GM12878 (cell line): Measurements from ENCODE around the gene RPS6KC1. TPM values are rescaled to one million over a fixed set of nuclear protein-coding genes. Genes with fewer than 3 reads are reported as not detected.

Experiments used
- ATAC-seq: fragments of 200-7000 bp; cut with Tn5 transposase; 3 replicates; pipeline ENCODE4 v1.9.1; 2020; ENCODE audit warnings: mild to moderate bottlenecking, moderate library complexity
- BruUV-seq: library from RNA; stranded (reverse); fragments of 400-500 nt; replicated peaks from 2 replicates; lab custom pipeline; 2021; lab: Mats Ljungman, UMichigan
- CTCF ChIA-PET: fragments of 300-600 bp; sonication (Branson Sonifier 250); formaldehyde crosslinking; extraction: SDS; loops from one replicate; lab custom pipeline; 2021; ENCODE audit warnings: inconsistent platforms; lab: Yijun Ruan, JAX
- POLR2A ChIA-PET: fragments of 350-600 bp; formaldehyde crosslinking; extraction: SDS; loops from one replicate; lab custom pipeline; 2021; ENCODE audit warnings: inconsistent platforms; lab: Charles Lee
- RAD21 ChIA-PET: fragments of 300-600 bp; sonication (Branson Sonifier 250); formaldehyde crosslinking; loops from one replicate; lab custom pipeline; 2023; ENCODE audit warnings: antibody characterized with exemption; ENCODE audit not compliant: unreplicated experiment; lab: Charles Lee
- SMC1A ChIA-PET: fragments of 300-600 bp; sonication (Branson Sonifier 250); formaldehyde crosslinking; loops from one replicate; lab custom pipeline; 2023; ENCODE audit not compliant: unreplicated experiment, uncharacterized antibody; lab: Charles Lee
- DNase-seq: peaks from one replicate; pipeline ENCODE4 v3.0.0-alpha.2; 2011; ENCODE audit warnings: low read depth, low spot score
- FAIRE-seq: peaks from 3 replicates; lab custom pipeline; 2011; peaks lifted over from hg19 to GRCh38; lab: Jason Lieb, UNC
- H2AFZ ChIP-seq: 2 replicates; pipeline ENCODE4 v1.6.0; 2011; ENCODE audit warnings: low read depth, low read length, control low read depth; ENCODE audit not compliant: control insufficient read depth
- H3K27ac ChIP-seq: 2 replicates; pipeline ENCODE4 v1.5.1; 2011; ENCODE audit warnings: control low read depth; ENCODE audit not compliant: control insufficient read depth, insufficient read depth
- H3K27me3 ChIP-seq, 2 experiments: replicated peaks in 1 of 2; 2 replicates each; pipeline versions ENCODE4 v1.6.0 to v1.6.1; 2011; ENCODE audit warnings: low read length in 1 of 2; ENCODE audit not compliant: control insufficient read depth in 2 of 2, insufficient read depth in 2 of 2
- H3K36me3 ChIP-seq, 2 experiments: 2 replicates each; pipeline ENCODE4 v1.5.1; 2011; ENCODE audit warnings: low read length in 1 of 2; ENCODE audit not compliant: control insufficient read depth in 2 of 2, insufficient read depth in 2 of 2
- H3K4me1 ChIP-seq: 2 replicates; pipeline ENCODE4 v1.6.1; 2011; ENCODE audit warnings: mild to moderate bottlenecking, low read length, moderate library complexity, mixed read lengths; ENCODE audit not compliant: control insufficient read depth, insufficient read depth
- H3K4me2 ChIP-seq: 2 replicates; pipeline ENCODE4 v1.6.0; 2011; ENCODE audit warnings: control low read depth; ENCODE audit not compliant: control insufficient read depth, insufficient read depth
- H3K4me3 ChIP-seq: fragments of 200-600 bp; sonication (generic); 2 replicates; pipeline ENCODE4 v1.5.1; 2016
- H3K79me2 ChIP-seq: 2 replicates; pipeline ENCODE4 v1.6.0; 2011; ENCODE audit warnings: low read length; ENCODE audit not compliant: control insufficient read depth, insufficient read depth
- H3K9ac ChIP-seq: 2 replicates; pipeline ENCODE4 v1.8.0; 2011; ENCODE audit warnings: low read length, control low read depth, mixed read lengths; ENCODE audit not compliant: control insufficient read depth, insufficient read depth
- H3K9me3 ChIP-seq: replicated peaks from 3 replicates; pipeline ENCODE4 v1.5.1; 2011; ENCODE audit warnings: mild to moderate bottlenecking, low read length; ENCODE audit not compliant: control insufficient read depth, insufficient read depth
- H4K20me1 ChIP-seq: 2 replicates; pipeline ENCODE4 v1.6.0; 2011; ENCODE audit not compliant: control insufficient read depth, insufficient read depth
- BCL11A ChIP-seq: IDR thresholded peaks from 2 replicates; pipeline ENCODE4 v1.6.1; 2011; ENCODE audit warnings: low read depth, low read length
- CHD2 ChIP-seq: IDR thresholded peaks from 2 replicates; pipeline ENCODE4 v1.6.1; 2011; ENCODE audit warnings: low read depth, low read length, improper control_type of control experiment, borderline replicate concordance
- CREM ChIP-seq: IDR thresholded peaks from 2 replicates; pipeline ENCODE4 v1.6.1; 2014; ENCODE audit warnings: antibody characterized with exemption, low read depth
- GATAD2B ChIP-seq: fragments of 450-650 bp; conservative IDR thresholded peaks from 2 replicates; pipeline ENCODE4 v1.6.1; 2017; ENCODE audit warnings: low read depth, mild to moderate bottlenecking, moderate library complexity
- JUNB ChIP-seq: IDR thresholded peaks from 2 replicates; pipeline ENCODE4 v1.6.1; 2016; ENCODE audit warnings: antibody characterized with exemption, mild to moderate bottlenecking
- NKRF ChIP-seq: fragments of 450-650 bp; conservative IDR thresholded peaks from 2 replicates; pipeline ENCODE4 v1.6.1; 2017; ENCODE audit warnings: mild to moderate bottlenecking, moderate library complexity
- RELB ChIP-seq: fragments of 450-650 bp; IDR thresholded peaks from 2 replicates; pipeline ENCODE4 v1.6.1; 2017; ENCODE audit warnings: low read depth, mild to moderate bottlenecking, moderate library complexity
- SMARCA5 ChIP-seq: fragments of 450-650 bp; IDR thresholded peaks from 2 replicates; pipeline ENCODE4 v1.6.1; 2017; ENCODE audit warnings: mild to moderate bottlenecking
- SREBF2 ChIP-seq: IDR thresholded peaks from 2 replicates; pipeline ENCODE4 v1.6.1; 2012; ENCODE audit warnings: mild to moderate bottlenecking, low read length
- SUPT20H ChIP-seq: IDR thresholded peaks from 2 replicates; pipeline ENCODE4 v1.6.1; 2011; ENCODE audit warnings: low read depth, mild to moderate bottlenecking, low read length, moderate library complexity, borderline replicate concordance; ENCODE audit not compliant: control insufficient read depth
- TCF7 ChIP-seq: IDR thresholded peaks from 2 replicates; pipeline ENCODE4 v1.6.1; 2014; ENCODE audit warnings: antibody characterized with exemption, borderline replicate concordance
- WRNIP1 ChIP-seq: IDR thresholded peaks from 2 replicates; pipeline ENCODE4 v1.6.1; 2011; ENCODE audit warnings: low read depth, low read length, improper control_type of control experiment, borderline replicate concordance
- WGBS: methylation state at CpG from one replicate; pipeline ENCODE4 v1.1.6; 2016; ENCODE audit warnings: low lambda C conversion rate; ENCODE audit not compliant: insufficient replicate concordance, insufficient coverage; ENCODE audit errors: missing lambda C conversion rate; 5-methylcytosine and 5-hydroxymethylcytosine counted together
- in situ Hi-C: fragments of 300-500 bp; cut with MboI; formaldehyde crosslinking; loops from 9 replicates; pipeline ENCODE4 v1.14.3; 2018; ENCODE audit warnings: mixed read lengths
- intact Hi-C: fragments of 100-400 bp; cut with micrococcal nuclease; formaldehyde crosslinking; loops from one replicate; pipeline ENCODE4 v1.14.2; 2022; ENCODE audit not compliant: unreplicated experiment
- polyA plus RNA-seq, 11 experiments: library from polyadenylated mRNA; depleted of rRNA in 4 of 11; unstranded in 6 of 11; stranded (reverse) in 5 of 11; fragments of >200 nt; fragmentation: Nextera tagmentation in 4 of 11; fragmentation: Illumina TruSeq in 1 of 11; extraction: Ambion mirVana in 4 of 11; extraction: Trizol in 1 of 11; gene quantifications; 1 replicate in 1 of 11; 2 replicates in 10 of 11; pipeline versions ENCODE4 v1.2.1 to v1.2.3, GENCODE V29; 2011 to 2016; ENCODE audit warnings: inconsistent platforms in 2 of 11, missing spikeins in 2 of 11, low read depth in 1 of 11
- total RNA-seq, 4 experiments: library from RNA; depleted of rRNA in 3 of 4; stranded (reverse); fragments of >200 nt in 3 of 4; fragmentation: Illumina TruSeq in 1 of 4; extraction: Trizol in 1 of 4; gene quantifications; 2 replicates each; pipeline versions ENCODE4 v1.2.1 to v1.2.3, GENCODE V29; 2013 to 2021
- TF ChIP-seq, protein P1 (sequence below), 3 experiments: IDR thresholded peaks in 2 of 3; conservative IDR thresholded peaks in 1 of 3; 2 replicates each; pipeline ENCODE4 v1.5.1; 2011; ENCODE audit warnings: low read depth in 3 of 3, low read length in 3 of 3, mild to moderate bottlenecking in 3 of 3, control low read depth in 2 of 3, moderate library complexity in 2 of 3, inconsistent platforms in 1 of 3, mixed read lengths in 1 of 3; ENCODE audit not compliant: control insufficient read depth in 2 of 3, insufficient read depth in 1 of 3; ENCODE audit errors: extremely low read depth in 1 of 3
- TF ChIP-seq, protein P2 (sequence below): IDR thresholded peaks from 2 replicates; pipeline ENCODE4 v1.6.1; 2011; ENCODE audit warnings: mild to moderate bottlenecking, low read depth, low read length, moderate library complexity; ENCODE audit not compliant: insufficient replicate concordance
- TF ChIP-seq, protein P3 (sequence below): IDR thresholded peaks from 2 replicates; pipeline ENCODE4 v1.6.1; 2011; ENCODE audit warnings: borderline replicate concordance, low read depth, mild to moderate bottlenecking, moderate library complexity, mixed read lengths, low read length; ENCODE audit not compliant: insufficient read depth; ENCODE audit errors: extremely low read length

Gene RPS6KC1
- total and polyA plus RNA-seq, 10 of the 15 experiments (the other 5 are each of a cell fraction or from before 2014, with no cell fraction given) = 2.9 to 17.3 (median 12.2) TPM

- SMC1A ChIA-PET = no interaction called here
- POLR2A ChIA-PET = no interaction called here
- Histone ChIP-seq H3K4me3 (no peak overlapping the region), H3K4me1 (no peaks in the 10 kb centered on the region), H3K79me2 (no peaks in the 10 kb centered on the region), H3K27me3 (no peaks in the 10 kb centered on the region), H3K27ac (no peak overlapping the region), H3K4me2 (no peak overlapping the region), H3K9ac (no peak overlapping the region), H4K20me1 (no peaks in the 10 kb centered on the region), H2AFZ (no peak overlapping the region), H3K36me3 (no peaks in the 10 kb centered on the region; a peak in 2 of 4 replicates), H3K9me3 (no peaks in the 10 kb centered on the region; the same call in none of the 3 replicates)
- intact Hi-C loops (no loop called here), in situ Hi-C loops (no loop called here)
- CTCF ChIA-PET = no interaction called here
- 99% methylated on average over 5 of the region's 5 CpGs for WGBS
- ATAC-seq (no peak), FAIRE-seq (no peak), DNase-seq (no peak)
- RAD21 ChIA-PET = no interaction called here
- no TSS peak for BruUV-seq
- TF ChIP-seq RELB (no peak), SREBF2 (no peak), NKRF (no peak), SUPT20H (no peak), WRNIP1 (no peak), SMARCA5 (no peak), BCL11A (no peak), CHD2 (no peak), GATAD2B (no peak), TCF7 (no peak), JUNB (no peak), CREM (no peak)
- TF ChIP-seq, protein P1, sequence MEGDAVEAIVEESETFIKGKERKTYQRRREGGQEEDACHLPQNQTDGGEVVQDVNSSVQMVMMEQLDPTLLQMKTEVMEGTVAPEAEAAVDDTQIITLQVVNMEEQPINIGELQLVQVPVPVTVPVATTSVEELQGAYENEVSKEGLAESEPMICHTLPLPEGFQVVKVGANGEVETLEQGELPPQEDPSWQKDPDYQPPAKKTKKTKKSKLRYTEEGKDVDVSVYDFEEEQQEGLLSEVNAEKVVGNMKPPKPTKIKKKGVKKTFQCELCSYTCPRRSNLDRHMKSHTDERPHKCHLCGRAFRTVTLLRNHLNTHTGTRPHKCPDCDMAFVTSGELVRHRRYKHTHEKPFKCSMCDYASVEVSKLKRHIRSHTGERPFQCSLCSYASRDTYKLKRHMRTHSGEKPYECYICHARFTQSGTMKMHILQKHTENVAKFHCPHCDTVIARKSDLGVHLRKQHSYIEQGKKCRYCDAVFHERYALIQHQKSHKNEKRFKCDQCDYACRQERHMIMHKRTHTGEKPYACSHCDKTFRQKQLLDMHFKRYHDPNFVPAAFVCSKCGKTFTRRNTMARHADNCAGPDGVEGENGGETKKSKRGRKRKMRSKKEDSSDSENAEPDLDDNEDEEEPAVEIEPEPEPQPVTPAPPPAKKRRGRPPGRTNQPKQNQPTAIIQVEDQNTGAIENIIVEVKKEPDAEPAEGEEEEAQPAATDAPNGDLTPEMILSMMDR (IDR thresholded peaks at IDR 0.05 in 2 of 3, conservative IDR thresholded peaks at IDR 0.05 in 1 of 3; ENCODE audit: control insufficient read depth in 2 of 3, extremely low read depth in 1 of 3, insufficient read depth in 1 of 3, low read depth in 3 of 3, low read length in 3 of 3) = no peak
- TF ChIP-seq, protein P2, sequence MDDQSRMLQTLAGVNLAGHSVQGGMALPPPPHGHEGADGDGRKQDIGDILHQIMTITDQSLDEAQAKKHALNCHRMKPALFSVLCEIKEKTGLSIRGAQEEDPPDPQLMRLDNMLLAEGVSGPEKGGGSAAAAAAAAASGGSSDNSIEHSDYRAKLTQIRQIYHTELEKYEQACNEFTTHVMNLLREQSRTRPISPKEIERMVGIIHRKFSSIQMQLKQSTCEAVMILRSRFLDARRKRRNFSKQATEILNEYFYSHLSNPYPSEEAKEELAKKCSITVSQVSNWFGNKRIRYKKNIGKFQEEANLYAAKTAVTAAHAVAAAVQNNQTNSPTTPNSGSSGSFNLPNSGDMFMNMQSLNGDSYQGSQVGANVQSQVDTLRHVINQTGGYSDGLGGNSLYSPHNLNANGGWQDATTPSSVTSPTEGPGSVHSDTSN = no peak
- TF ChIP-seq, protein P3, sequence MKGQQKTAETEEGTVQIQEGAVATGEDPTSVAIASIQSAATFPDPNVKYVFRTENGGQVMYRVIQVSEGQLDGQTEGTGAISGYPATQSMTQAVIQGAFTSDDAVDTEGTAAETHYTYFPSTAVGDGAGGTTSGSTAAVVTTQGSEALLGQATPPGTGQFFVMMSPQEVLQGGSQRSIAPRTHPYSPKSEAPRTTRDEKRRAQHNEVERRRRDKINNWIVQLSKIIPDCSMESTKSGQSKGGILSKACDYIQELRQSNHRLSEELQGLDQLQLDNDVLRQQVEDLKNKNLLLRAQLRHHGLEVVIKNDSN = no peak
Measured at GRCh38 chr1:213194383-213194782, 143.3 kb downstream of the RPS6KC1 start.
